NCI-H2227 (cell line): ENCODE measurements around the gene EGR4.
"Not testable (repeated sequence)": the region's sequence is repeated elsewhere in the genome, so short reads cannot be mapped to it uniquely, and the experiment has no call there.

Experiments
- DNase-seq: peaks from one replicate; lab custom pipeline; 2025; ENCODE audit not compliant: unreplicated experiment; lab: John Stamatoyannopoulos, UW

Gene EGR4

DNA sequence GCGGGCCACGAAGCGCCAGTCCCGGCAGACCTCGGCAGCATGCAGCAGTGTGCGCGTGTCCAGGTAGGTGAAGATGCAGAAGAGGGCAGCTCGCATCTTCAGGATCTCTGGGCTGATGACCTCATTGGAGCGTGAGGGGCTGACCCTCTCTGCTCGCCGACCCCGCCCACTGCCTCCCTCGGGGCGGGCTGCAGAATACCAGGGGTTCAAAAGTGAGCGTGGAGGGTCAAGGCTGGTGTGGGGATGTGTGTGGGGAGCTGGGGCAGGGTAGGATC, 29.1 kb downstream of the EGR4 start:
- DNase-seq = no peak

DNA sequence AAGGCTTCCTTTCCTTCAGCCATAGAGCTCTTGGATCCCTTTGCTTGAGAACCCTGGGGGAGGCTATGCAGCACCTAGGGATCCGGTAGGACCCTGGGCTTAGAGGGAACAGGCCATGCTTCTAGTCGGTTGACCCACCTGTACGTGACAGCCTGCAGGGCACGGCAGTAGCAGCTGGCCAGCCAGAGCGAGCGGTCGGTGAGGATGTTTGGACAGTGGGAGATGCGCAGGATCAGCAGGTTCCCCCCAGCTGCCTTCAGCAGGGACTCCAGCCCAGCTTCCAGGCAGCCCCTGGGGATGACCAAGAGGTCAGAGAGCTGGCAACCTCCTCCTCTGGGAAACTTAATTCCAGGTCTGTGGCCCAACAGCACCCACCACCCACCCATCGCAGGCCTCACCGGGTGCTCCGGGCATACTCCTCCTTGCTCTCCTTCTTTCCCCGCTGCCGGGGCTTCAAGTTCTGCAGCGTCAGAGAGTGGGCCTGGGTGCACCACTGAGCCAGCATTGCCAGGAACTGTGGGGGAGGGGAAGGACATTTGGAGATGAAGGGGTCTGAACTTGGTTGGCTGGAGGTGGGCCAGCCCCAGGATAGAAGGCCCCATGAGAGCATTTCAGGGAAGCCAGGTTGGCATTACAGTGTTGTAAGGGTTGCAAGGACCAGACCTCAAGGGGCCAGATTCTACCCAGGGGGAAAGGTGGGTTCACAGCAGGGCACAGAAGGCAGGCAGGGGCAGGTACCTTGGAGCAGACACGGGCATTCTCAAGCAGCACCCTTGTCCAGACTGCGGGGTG, 29.6 kb downstream of the EGR4 start:
- no peak for DNase-seq

DNA sequence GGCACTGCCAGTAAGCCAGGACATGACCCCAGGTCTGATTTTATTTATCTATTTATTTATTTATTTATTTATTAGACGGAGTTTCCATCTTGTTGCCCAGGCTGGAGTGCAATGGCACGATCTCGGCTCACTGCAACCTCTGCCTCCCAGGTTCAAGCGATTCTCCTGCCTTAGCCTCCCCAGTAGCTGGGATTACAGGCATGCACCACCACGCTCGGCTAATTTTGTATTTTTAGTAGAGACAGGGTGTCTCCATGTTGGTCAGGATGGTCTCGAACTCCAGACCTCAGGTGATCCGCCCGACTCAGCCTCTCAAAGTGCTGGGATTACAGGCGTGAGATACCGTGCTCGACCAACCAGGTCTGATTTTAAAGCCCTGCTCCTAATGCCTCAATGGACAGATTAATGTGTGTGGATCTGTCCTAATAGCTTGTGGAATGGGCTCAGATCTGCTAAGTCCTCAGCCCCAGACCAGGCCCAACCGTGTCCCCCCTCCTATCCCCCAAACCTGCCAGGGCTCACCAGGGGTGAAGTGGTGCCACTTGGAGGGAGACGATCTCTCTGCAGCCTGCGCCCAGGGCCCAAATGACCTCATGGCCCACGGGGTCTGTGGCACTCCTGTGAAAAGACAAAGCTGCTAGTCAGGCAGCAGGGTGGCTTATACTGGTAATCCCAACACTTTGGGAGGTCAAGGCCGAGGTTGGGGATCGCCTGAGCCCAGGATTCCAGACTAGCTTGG, 30.5 kb downstream of the EGR4 start:
- not testable (repeated sequence) for DNase-seq

DNA sequence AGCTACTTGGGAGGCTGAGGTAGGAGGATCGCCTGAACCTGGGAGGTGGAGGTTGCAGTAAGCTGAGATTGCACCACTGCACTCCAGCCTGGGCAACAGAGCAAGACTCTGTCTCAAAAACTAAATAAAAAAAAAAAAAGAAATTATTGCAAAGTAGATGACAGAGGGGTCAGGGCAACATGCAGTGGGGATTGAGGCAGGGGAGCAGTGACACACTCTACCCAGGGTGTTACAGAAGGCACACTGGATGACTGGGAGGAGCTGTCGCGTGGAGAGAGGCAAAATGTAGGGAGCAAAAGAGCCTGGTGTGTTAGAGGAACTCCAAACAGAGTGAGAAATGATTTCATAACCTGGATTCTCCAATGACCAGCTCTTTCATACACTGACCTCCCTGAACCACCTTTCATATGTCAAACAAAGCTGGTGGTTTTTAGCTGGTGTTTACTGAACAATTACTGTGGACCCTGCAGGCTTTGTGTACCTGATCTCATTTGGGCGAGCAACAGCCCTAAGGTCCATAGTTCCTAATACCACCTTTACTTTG, 31.2 kb downstream of the EGR4 start:
- no peak for DNase-seq

DNA sequence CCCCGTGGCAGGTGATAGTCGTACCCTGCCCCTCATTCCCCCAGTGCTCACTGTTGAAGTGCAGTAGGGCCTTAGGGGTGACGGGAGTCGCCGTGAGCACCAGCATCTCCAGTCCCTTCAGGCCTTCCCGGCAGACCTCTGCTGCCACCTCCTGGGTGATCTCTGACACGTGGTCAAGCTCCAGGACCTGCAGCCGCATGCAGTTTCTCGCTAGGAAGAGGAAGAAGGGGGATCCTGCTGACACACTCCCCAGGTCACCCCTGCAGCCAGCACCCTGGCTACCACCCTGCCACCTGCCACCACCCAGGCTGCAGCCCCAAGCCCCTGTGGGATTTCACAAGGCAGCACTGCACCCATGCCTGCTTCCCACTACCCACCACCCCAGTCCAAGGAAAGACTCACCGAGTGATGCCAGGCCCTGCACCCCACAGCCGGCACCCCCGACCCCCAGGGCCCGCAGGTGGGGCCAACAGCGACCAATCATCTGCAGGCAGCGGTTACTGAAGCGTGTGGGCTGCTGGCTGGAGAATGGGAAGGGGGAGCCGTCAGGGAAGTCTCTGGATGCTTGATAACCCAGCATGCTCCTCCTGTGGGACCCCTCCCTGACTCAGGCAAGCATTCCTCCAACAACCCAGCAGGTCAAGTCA, 32.9 kb downstream of the EGR4 start:
- no peak for DNase-seq

DNA sequence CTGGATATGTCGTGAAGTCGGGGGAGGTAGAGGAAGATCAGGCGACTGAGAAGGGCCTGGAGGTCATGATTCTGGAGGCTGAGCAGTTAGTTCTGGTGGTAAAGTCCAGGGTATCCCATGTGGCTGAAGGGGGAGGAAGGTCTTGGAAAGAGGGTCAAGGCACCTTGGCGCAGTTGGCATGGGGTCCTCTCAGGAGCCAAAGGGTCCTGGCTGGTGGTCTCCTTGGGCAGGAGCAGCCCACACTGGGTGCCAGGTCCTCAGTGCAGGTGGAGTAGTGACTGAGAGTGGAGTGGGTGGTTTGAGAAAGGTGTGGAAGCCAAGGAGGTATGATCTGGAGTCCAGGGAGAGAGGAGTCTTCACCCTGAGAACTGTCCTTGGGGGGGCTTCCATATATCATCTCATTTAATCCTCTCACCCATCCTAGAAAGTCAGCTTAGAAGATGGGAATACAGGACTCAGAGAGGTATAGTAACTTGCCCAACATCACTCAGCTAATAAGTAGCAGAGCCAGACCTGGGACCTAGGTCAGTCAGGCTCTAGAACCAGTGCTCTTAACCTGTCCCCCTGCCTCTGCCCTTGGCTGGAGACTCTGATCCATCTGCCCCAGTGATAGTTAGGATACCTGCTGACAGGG, 33.5 kb downstream of the EGR4 start:
- DNase-seq = no peak

DNA sequence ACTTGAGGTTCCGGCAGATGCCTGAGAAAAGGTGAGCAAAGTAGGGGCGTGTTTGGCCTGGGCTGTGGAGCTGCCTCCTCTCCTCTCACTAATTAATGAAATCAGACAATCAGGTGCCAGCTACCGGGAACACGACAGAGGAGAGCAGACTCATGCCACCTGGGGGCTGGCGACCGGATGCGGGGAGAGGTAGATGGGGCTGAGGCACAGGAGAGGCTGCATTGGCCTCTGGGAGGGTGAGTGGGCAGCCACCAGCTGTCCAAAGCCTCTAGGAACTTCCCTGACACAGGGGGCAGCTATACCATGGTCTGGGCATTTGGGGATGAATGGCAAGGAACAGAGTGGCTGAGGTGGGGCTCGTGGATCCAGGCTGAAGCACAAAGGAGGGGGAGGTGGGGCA, 34.1 kb downstream of the EGR4 start:
- DNase-seq = no peak

DNA sequence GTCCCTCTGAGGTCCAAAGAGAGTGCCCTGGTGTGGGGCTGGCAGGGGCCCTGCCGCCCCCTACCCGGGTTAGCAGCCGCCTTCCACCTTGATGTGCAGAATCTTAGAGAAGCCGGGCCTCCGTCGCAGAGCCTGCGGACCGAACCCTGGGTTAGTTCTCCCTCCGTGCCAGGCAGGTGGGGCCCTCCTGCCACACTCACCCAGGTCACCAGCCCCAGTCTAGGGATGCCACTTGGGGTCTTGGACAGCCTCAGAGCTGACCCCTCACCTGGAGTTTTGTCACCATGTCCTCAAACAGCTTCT, 34.5 kb downstream of the EGR4 start:
- no peak for DNase-seq

DNA sequence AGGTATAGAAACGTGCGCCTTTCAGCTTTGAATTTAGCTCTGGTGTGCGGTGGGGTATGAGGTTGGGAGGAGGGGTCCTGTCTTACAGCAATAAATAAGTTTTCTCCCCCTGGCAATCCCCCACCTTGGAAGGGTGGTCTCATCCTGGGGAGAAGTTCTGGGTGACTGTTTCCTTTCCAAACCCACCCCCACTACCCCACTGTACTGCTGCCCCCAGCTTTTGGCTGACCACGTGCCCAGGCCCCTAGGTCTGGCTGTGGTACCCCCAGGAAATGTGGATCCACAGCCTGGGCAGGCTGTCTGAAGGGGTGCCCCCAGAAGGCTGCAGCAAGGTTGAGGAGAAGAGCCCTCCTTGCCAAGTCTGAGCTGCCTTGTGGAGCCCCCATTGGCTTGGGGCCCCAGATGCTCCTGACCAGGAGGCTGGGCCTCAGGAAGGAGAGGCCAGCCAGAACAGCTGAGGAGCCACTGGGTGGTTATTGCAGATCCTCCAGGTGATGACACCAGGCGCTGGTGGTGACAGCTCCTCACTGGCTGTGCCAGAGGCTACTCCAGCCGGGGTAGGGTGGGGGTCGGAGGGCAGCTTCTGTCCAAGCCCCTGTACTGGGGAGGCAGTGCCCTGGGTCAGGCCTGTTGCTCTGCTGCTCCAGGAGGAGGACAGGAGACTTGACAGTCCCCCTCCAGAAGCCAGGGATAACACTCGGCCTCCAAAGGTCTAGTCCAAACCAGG, 35.0 kb downstream of the EGR4 start:
- no peak for DNase-seq

DNA sequence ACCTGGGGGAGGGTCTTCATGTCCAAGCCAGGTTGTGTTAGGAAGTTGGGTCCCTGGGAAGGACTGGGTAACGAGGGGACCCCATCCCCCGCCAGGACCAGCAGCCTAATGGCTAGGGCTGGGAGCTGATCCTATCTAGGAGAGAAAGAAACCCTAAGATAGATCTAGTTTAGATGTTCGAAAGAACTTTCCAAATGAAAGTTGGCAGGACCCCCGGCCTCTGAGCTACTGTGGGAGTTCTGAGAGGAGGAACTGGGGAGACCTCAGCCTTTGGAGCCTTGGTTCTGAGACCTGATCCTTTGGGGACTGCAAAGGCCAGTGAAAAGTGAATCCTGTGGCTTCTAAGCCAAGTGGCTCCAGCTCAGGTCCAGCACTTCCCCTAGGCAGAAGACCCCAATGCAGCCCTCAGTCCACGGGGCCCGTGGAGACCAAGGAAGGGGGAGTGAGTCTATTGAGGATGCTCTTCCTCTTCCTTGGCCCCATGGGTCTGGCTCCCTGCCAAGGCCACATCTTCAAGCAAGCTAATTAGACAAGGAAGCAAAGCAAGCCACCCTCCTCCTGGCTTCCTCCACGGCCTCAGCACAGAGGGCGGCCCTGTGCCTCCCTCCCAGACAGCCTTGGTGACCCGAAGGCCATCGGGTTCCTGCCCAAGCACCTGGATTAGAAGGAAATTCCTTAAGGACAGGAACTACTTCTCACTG, 35.8 kb downstream of the EGR4 start:
- DNase-seq = no peak

DNA sequence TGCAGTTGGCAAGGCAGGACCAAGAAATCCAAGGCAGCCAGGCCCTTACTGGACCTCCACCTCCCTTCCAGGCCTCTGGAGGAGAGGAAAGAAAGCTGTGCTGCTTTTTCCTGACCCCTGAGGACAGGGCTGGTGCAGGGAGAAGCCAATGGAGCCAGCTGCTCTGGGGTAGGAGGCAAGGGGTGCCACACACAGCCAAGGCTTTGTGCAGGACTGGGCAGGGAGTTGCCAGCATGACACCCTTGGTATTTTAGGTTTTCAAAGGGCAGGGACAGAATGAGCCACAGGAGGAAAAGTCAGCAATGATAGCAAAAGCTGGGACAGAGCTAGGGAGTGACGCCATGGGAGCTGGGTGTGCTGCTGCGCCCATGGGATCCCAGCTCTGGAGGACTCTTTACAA, 36.3 kb downstream of the EGR4 start:
- no peak for DNase-seq

DNA sequence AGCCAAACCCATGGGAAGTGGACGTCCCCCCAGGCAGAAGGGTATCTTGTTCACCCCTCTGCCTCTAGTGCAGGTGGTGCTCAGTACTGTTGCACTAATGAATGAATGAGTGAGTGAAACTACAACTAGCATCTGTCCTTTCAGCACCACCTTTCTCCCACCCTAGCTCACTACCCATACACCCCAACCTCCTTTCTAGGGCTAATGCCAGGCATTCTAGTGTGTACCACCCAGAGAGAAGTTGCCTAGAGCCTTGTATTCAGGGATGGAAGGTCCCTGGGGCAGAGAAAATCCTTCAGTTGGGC, 36.8 kb downstream of the EGR4 start:
- no peak for DNase-seq

DNA sequence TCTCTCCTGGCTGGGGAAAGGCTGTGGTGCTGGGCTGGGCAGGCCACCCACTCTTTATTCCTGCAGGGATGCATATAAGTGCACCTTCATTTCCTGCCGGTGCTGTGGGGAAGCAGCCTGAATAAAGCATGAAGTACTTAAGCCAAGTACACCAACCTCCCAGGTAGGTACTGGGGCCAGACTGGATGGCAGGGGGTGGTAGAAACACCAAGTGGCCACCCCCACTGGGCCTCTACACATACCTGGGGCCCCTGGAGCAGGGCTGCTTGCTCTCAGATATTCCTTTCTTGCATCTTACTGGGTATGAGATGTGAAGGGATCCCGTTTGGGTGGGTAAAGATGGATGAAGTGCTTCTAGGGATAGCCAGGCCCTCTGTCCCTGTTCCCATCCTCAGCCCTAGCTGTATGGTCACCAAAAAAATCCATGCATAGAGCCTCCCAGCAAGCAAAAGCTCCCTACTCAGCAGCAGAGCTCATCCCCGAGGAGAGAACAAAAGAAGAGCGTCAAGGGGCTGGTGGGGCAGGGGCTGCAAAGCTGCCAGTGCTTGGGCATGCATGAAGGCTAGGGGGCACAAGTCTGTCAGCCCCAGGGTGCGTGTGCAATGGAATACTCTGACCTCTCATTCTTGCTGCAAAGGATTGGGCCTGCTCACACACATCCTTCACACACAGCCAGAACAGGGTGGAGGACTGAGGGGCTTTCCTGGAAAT, 37.3 kb downstream of the EGR4 start:
- no peak for DNase-seq

DNA sequence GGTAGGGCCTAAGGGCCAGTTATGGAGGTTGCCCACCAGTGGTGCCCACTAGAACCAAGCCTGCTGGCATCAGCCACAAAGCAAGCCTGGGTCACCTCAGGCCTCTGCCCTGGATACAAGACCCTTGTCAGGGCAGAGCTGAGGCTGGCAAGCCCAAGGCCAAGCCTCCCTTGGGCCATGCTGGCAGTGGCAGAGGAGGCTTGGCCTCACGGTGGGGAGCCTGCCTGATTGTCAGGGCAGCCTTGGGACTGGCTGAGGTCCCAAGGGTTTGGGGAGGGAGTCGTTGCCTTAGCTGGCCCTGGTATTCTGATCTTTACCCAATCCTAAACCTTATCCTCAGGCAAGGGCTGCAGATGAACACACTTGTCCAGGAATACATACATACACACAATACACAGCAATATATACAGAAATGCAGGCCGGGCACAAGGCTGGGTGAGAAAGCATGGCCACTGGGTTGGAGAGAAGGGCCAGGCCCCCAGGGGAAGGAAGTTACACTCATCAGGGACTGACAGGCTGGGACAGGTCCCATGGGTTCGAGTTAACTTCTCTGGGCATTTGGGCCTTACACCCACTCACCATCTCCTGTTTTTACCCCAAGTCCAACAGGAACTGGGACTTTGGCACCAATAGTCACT, 38.2 kb downstream of the EGR4 start:
- no peak for DNase-seq

DNA sequence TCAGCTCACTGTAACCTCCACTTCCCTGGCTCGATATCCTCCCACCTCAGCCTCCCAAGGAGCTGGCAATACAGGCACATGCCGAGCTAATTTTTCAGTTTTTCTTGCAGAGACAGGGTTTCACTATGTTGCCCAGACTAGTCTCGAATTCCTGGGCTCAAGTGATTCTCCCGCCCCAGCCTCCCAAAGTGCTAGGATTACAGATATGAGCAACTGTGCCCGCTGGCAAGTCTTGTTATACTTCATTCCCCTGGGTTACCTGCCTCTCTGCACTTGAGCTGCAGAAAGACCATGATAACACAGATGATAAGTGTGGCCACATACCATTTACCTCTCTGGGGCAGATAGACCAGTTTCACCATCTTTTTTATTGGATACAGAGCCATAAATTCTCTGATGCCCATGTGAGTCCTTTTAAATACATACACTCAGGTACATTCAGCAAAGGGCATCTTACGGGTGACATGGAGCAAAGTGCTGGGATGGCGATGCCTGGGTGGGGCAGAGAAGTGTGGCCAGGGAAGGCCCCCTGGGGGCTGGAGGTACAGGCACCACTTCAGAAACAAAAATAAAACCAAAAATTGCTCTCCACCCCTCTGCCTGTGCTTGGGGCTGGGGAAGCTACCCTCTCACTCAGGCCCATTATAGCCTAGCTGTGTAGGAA, 38.9 kb downstream of the EGR4 start:
- no peak for DNase-seq

DNA sequence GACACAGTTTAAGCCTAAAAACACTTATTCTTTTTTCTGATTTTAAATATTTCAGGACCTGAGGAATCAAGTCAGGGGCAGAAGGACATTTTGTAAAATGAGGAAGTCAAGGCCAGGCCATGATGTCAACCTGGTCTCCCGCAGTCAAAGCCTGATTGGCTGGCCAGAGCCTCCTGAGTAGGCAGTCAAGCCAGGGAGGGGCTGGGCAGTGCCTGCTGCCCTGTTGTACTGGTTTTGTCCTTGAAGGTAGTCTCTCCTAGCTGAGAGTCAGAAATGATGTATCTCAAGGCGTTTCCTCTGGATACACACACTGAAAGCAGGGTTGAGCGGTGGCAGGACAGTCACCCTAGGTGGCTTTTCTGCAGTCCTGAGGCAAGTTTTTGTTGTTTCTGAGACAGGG, 39.4 kb downstream of the EGR4 start:
- DNase-seq = no peak

DNA sequence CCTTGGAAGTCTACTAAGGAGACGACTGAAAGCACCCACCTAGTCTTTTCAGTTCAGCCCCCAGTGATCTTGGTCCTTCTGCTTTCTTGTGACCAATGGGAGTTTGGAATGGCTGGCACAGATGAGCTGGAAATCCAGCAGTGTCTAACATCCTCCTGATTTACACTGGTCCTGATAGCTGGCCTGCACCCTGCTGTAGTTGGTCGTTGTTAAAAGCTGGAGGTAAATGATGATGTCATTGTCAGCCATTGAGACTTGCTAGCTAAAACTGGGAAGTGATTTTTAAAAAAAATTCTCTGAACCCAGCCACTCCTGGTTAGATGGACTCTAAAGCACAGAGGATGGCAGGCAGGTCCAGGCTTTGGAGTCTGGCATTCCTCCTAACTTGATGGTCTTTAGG, 39.9 kb downstream of the EGR4 start:
- DNase-seq = no peak

DNA sequence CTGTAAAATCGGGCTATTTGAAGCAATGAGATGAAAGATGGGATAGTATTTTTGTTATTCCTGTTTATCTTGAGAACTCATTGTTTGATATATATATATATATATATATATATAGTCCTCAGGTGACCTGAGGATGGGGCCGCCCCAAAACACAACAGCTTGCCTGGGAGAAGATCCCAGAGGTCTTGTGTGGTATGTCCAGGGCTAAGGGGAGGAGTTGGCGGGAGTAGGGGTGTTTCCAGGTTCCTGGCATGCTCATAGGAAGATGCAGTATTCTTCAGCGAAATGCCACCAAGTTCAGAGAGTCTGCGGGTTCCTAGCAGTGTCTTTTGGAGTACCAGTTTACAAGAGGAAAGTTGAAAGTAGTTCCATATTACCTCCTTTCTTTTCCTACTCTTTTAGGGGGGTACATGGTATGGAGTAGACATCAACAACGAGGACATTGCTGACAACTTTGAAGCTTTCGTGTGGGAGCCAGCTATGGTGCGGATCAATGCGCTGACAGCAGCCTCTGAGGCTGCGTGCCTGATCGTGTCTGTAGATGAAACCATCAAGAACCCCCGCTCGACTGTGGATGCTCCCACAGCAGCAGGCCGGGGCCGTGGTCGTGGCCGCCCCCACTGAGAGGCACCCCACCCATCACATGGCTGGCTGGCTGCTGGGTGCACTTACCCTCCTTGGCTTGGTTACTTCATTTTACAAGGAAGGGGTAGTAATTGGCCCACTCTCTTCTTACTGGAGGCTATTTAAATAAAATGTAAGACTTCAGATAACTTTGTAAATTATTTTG, 40.9 kb downstream of the EGR4 start:
- DNase-seq = no peak
